Erythroblast (primary cell): Measurements from ENCODE around the gene LILRA2.

Experiments used
- GATA1 ChIP-seq: IDR thresholded peaks from 2 replicates; pipeline ENCODE4 v1.6.1; 2011; ENCODE audit warnings: low read depth, mild to moderate bottlenecking, control low read depth, low read length, moderate library complexity
- POLR2A ChIP-seq: IDR thresholded peaks from 2 replicates; pipeline ENCODE4 v1.6.1; 2011; ENCODE audit warnings: mild to moderate bottlenecking, low read length

DNA sequence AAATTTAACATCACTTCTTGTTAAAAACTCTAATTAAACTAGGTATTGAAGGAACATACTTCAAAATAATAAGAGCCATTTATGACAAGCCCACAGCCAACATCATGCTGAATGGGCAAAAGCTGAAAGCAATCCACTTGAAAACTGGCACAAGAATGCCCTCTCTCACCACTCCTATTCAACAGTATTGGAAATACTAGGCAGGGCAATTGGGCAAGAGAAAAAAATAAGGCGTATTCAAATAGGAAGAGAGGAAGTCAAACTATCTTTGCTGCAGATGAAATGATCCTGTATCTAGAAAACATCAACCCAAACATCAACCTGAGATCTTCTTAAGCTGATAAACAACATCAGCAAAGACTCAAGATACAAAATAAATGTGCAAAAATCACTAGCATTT, 41.1 kb downstream of the LILRA2 start:
- TF ChIP-seq POLR2A (no peak), GATA1 (no peak)
